Spleen (tissue), 11 donors: Measurements from ENCODE around the gene TBC1D12. TPM values are rescaled to one million over a fixed set of nuclear protein-coding genes. Genes with fewer than 3 reads are reported as not detected.

Source experiments
- DNase-seq: peaks from one replicate; pipeline ENCODE4 v3.0.0-alpha.2; 2020
- H3K27ac ChIP-seq, 8 donors: fragments of 200-600 bp; sonication (generic) in 7 of 8; 1 replicate in 4 of 8; 2 replicates in 4 of 8; pipeline versions ENCODE4 v1.5.0 to v1.8.0; 2016 to 2021; ENCODE audit warnings: inconsistent platforms in 4 of 8, mild to moderate bottlenecking in 4 of 8, moderate library complexity in 1 of 8
- H3K27me3 ChIP-seq, 7 donors: fragments of 200-600 bp; sonication (generic) in 6 of 7; replicated peaks in 1 of 7; 1 replicate in 4 of 7; 2 replicates in 3 of 7; pipeline versions ENCODE4 v1.5.0 to v1.8.0; 2016 to 2021; ENCODE audit warnings: inconsistent platforms in 3 of 7, mild to moderate bottlenecking in 1 of 7
- H3K36me3 ChIP-seq, 6 donors: fragments of 200-600 bp; sonication (generic) in 5 of 6; 1 replicate in 4 of 6; 2 replicates in 2 of 6; pipeline versions ENCODE4 v1.5.0 to v1.8.0; 2016 to 2021; ENCODE audit warnings: inconsistent platforms in 2 of 6
- H3K4me1 ChIP-seq, 6 donors: fragments of 200-600 bp; sonication (generic) in 5 of 6; 1 replicate in 3 of 6; 2 replicates in 3 of 6; pipeline versions ENCODE4 v1.5.0 to v1.8.0; 2016 to 2021; ENCODE audit warnings: inconsistent platforms in 3 of 6
- H3K4me3 ChIP-seq, 8 donors: fragments of 200-600 bp; sonication (generic) in 7 of 8; 1 replicate in 4 of 8; 2 replicates in 4 of 8; pipeline versions ENCODE4 v1.5.0 to v1.8.0; 2016 to 2021; ENCODE audit warnings: inconsistent platforms in 4 of 8, mild to moderate bottlenecking in 4 of 8, moderate library complexity in 2 of 8
- H3K9me3 ChIP-seq, 8 donors: fragments of 200-600 bp; sonication (generic) in 7 of 8; 1 replicate in 4 of 8; 2 replicates in 4 of 8; pipeline versions ENCODE4 v1.5.0 to v1.8.0; 2016 to 2021; ENCODE audit warnings: inconsistent platforms in 4 of 8
- POLR2A ChIP-seq, 3 donors: fragments of 450-650 bp; IDR thresholded peaks; one replicate each; pipeline ENCODE4 v1.5.1; 2017; ENCODE audit warnings: antibody characterized with exemption in 3 of 3, mild to moderate bottlenecking in 1 of 3
- POLR2AphosphoS5 ChIP-seq, 3 donors: sonication (generic); formaldehyde crosslinking; IDR thresholded peaks; one replicate each; pipeline ENCODE4 v1.5.1; 2017; ENCODE audit warnings: antibody characterized with exemption in 3 of 3
- WGBS, 5 donors: extraction: QIAGEN DNeasy Blood & Tissue Kit in 3 of 5; methylation state at CpG; one replicate each; pipeline versions ENCODE4 v1.1.5 to v1.1.7; 2013 to 2018; 5-methylcytosine and 5-hydroxymethylcytosine counted together
- intact Hi-C: fragments of 100-400 bp; cut with DNase I; formaldehyde crosslinking; loops from one replicate; pipeline ENCODE4 v1.15.0; 2023; ENCODE audit warnings: low total_unique reads
- polyA plus RNA-seq, 3 donors: library from polyadenylated mRNA; stranded (reverse); fragments of 200-250 nt; gene quantifications; one replicate each; pipeline ENCODE4 v1.2.1, GENCODE V29; 2013
- total RNA-seq, 7 donors: library from RNA; depleted of rRNA in 3 of 7; stranded (reverse); fragments of >200 nt in 3 of 7; fragmentation: NEBNext Ultra II Directional in 4 of 7; extraction: Animal tissue kit (Norgen Biotek cat#: 25700) in 4 of 7; gene quantifications; one replicate each; pipeline versions ENCODE4 v1.1.0 to v1.2.1, GENCODE V29; 2016 to 2021
- TF ChIP-seq, protein P1 (sequence below), 11 experiments: fragments of 200-600 bp in 7 of 11; fragments of 450-650 bp in 4 of 11; sonication (generic) in 4 of 11; IDR thresholded peaks in 8 of 11; conservative IDR thresholded peaks in 3 of 11; 1 replicate in 7 of 11; 2 replicates in 4 of 11; pipeline versions ENCODE4 v1.4.0 to v1.8.0; 2016 to 2021; ENCODE audit warnings: antibody characterized with exemption in 11 of 11, inconsistent platforms in 4 of 11, mild to moderate bottlenecking in 1 of 11
- donor health status: healthy with polysubstance abuse.
- donor health status: DM: no; HTN: no; CAD: no; lungs with moderate emphysema.
- donor health status: DM: no; HTN: no; CAD: no.
- donor health status: Bipolar disorder and iron deficiency.
- donor health status: healthy.
- donor health status: DM: no; HTN: no; CAD: no.
- donor health status: DM: yes; HTN: yes; CAD: no.

The TBC1D12 gene
- total and polyA plus RNA-seq, 10 donors, result 6.6 to 21.6 (median 11.8) TPM

- peaks cover 0 to 44% (median 7%) of the 10 kb centered on the region in 7 donors for H3K27me3 ChIP-seq
- no peak overlapping the region for H3K4me3 ChIP-seq
- H3K36me3 ChIP-seq, result no peaks in the 10 kb centered on the region
- no peak for DNase-seq
- no peaks in the 10 kb centered on the region for H3K9me3 ChIP-seq
- H3K27ac ChIP-seq, result no peak overlapping the region
- intact Hi-C loops, result no loop called here
- 74 to 85% (median 79%) methylated on average over 3 of the region's 3 CpGs for WGBS, 5 donors
- no peak for TF ChIP-seq POLR2AphosphoS5 (IDR thresholded peaks at IDR 0.05)
- TF ChIP-seq, protein P1, sequence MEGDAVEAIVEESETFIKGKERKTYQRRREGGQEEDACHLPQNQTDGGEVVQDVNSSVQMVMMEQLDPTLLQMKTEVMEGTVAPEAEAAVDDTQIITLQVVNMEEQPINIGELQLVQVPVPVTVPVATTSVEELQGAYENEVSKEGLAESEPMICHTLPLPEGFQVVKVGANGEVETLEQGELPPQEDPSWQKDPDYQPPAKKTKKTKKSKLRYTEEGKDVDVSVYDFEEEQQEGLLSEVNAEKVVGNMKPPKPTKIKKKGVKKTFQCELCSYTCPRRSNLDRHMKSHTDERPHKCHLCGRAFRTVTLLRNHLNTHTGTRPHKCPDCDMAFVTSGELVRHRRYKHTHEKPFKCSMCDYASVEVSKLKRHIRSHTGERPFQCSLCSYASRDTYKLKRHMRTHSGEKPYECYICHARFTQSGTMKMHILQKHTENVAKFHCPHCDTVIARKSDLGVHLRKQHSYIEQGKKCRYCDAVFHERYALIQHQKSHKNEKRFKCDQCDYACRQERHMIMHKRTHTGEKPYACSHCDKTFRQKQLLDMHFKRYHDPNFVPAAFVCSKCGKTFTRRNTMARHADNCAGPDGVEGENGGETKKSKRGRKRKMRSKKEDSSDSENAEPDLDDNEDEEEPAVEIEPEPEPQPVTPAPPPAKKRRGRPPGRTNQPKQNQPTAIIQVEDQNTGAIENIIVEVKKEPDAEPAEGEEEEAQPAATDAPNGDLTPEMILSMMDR (IDR thresholded peaks at IDR 0.05 in 8 of 11, conservative IDR thresholded peaks at IDR 0.05 in 3 of 11), result no peak
- TF ChIP-seq POLR2A (IDR thresholded peaks at IDR 0.05), result no peak
- peaks cover 0 to 48% (median 16%) of the 10 kb centered on the region in 6 donors for H3K4me1 ChIP-seq
Measured at GRCh38 chr10:94407668-94408067, 5.3 kb downstream of the TBC1D12 start.

DNA sequence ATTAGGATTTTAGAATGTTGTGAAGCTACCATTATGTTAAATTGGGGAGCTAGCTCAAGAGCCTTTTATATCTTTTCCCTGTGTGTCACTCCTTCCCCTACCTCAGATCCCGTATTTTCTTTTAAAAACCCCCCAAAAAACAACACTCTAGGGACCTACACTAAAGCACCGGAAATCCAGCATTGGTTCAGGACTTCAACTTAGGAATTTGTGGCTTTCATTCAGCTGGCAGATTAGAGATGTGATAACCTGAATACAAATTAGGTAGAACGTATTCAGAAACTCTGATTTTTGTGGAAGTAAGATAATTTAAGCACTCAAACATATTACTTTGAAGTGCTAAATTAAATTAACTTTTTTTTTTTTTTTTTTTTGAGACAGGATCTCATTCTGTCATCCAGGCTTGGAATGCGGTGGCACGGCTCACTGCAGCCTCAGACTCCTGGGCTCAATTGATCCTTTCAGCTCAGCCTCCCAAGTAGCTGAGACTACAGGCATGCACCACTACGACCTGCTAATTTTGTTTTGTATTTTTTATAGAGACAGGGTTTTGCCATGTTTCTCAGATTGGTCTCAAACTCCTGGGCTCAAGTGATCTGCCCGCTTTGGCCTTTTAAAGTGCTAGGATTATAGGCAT, 6.8 kb downstream of the TBC1D12 start:
- TF ChIP-seq, protein P1 (IDR thresholded peaks at IDR 0.05 in 8 of 11, conservative IDR thresholded peaks at IDR 0.05 in 3 of 11), result no peak
- no peak for TF ChIP-seq POLR2A (IDR thresholded peaks at IDR 0.05)
- TF ChIP-seq POLR2AphosphoS5 (IDR thresholded peaks at IDR 0.05), result no peak
- no peaks in the 10 kb centered on the region for H3K36me3 ChIP-seq
- intact Hi-C loops, result no loop called here
- H3K9me3 ChIP-seq, result no peaks in the 10 kb centered on the region
- DNase-seq, result no peak
- peaks cover 0 to 30% (median 0%) of the 10 kb centered on the region in 7 donors for H3K27me3 ChIP-seq
- H3K4me1 ChIP-seq, result peaks cover 0 to 46% (median 14%) of the 10 kb centered on the region in 6 donors
- 76 to 90% (median 80%) methylated on average over 7 of the region's 7 CpGs for WGBS, 5 donors
- H3K27ac ChIP-seq, result no peak overlapping the region
- no peak overlapping the region for H3K4me3 ChIP-seq

DNA sequence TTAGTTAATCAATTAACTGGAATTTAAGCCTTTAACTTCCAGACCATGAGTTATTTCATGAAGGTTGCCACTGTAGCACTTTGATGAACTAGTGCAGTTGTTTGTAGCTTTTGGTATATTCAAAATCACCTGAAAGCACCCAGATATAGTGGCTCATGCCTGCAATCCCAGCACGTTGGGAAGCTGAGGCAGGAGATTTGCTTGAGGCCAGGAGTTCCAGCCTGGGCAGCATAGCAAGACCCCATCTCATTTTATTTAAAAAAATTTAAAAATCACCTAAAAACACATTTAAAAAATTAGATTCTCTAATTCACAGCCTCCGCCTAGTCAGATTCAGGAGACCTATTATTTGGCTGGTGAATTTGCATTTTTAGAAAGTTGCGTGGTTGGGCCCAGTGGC, 9.0 kb downstream of the TBC1D12 start:
- 90 to 95% (median 93%) methylated on average over 3 of the region's 3 CpGs for WGBS, 5 donors
- intact Hi-C loops, result no loop called here
- no peak for TF ChIP-seq POLR2A (IDR thresholded peaks at IDR 0.05)
- TF ChIP-seq, protein P1 (IDR thresholded peaks at IDR 0.05 in 8 of 11, conservative IDR thresholded peaks at IDR 0.05 in 3 of 11), result no peak
- TF ChIP-seq POLR2AphosphoS5 (IDR thresholded peaks at IDR 0.05), result no peak
- Histone ChIP-seq H3K4me1 (peaks cover 0 to 37% (median under 1%) of the 10 kb centered on the region in 6 donors), H3K4me3 (no peak overlapping the region), H3K27me3 (peaks cover 0 to 14% (median 0%) of the 10 kb centered on the region in 7 donors), H3K36me3 (no peaks in the 10 kb centered on the region), H3K9me3 (no peaks in the 10 kb centered on the region), H3K27ac (no peak overlapping the region)
- DNase-seq, result no peak

DNA sequence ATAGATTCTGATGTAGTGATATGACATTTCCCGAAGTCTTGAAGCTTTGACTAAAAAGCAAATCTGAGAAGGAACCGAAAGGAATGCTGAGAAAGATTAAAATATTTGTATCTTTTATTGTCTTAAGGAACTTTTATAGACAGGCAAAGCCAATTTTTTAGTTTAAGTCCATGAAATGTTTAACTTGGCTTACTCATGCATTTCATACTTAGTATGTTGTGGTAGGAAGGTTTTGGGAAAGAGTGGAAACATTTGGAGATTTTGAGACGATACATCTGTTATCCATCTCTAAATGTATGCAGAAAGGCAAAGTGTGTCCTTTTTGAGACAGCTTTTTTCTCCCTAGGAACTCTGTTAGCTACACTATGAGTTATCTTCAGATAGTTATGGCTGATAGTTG, 10.1 kb downstream of the TBC1D12 start:
- intact Hi-C loops, result no loop called here
- Histone ChIP-seq H3K9me3 (no peaks in the 10 kb centered on the region), H3K4me1 (peaks cover 0 to 42% (median 5%) of the 10 kb centered on the region in 6 donors), H3K27me3 (peaks cover 0 to 8% (median 0%) of the 10 kb centered on the region in 7 donors), H3K36me3 (no peaks in the 10 kb centered on the region), H3K4me3 (no peak overlapping the region), H3K27ac (no peak overlapping the region)
- WGBS, 5 donors, result 70 to 84% (median 80%) methylated on average over 3 of the region's 3 CpGs
- no peak for DNase-seq
- TF ChIP-seq POLR2AphosphoS5 (IDR thresholded peaks at IDR 0.05) (no peak), POLR2A (IDR thresholded peaks at IDR 0.05) (no peak)
- TF ChIP-seq, protein P1 (IDR thresholded peaks at IDR 0.05 in 8 of 11, conservative IDR thresholded peaks at IDR 0.05 in 3 of 11), result no peak
